Parathyroid adenoma (tissue), 2 donors: ENCODE results near the gene MMRN1.

Experiments
- H2AFZ ChIP-seq: fragments of 300-600 bp; sonication (generic); one replicate; pipeline ENCODE4 v1.7.0; 2017; ENCODE audit warnings: antibody characterized with exemption, mild to moderate bottlenecking
- H3K27ac ChIP-seq: fragments of 300-600 bp; sonication (generic); one replicate; pipeline ENCODE4 v1.7.0; 2017
- H3K27me3 ChIP-seq: fragments of 300-600 bp; sonication (generic); one replicate; pipeline ENCODE4 v1.7.0; 2017; ENCODE audit warnings: low read length; ENCODE audit not compliant: control insufficient read depth, insufficient read depth
- H3K36me3 ChIP-seq: fragments of 300-600 bp; sonication (generic); one replicate; pipeline ENCODE4 v1.7.0; 2017; ENCODE audit warnings: low read length; ENCODE audit not compliant: control insufficient read depth, insufficient read depth
- H3K4me1 ChIP-seq: fragments of 300-600 bp; sonication (generic); one replicate; pipeline ENCODE4 v1.7.0; 2017; ENCODE audit warnings: control low read depth
- H3K4me2 ChIP-seq: fragments of 300-600 bp; sonication (generic); one replicate; pipeline ENCODE4 v1.7.0; 2017; ENCODE audit warnings: low read length
- H3K4me3 ChIP-seq: fragments of 300-600 bp; sonication (generic); one replicate; pipeline ENCODE4 v1.7.0; 2017; ENCODE audit warnings: low read depth, low read length
- H3K79me2 ChIP-seq: fragments of 300-600 bp; sonication (generic); one replicate; pipeline ENCODE4 v1.7.0; 2017; ENCODE audit warnings: control low read depth
- H3K9ac ChIP-seq: fragments of 300-600 bp; sonication (generic); one replicate; pipeline ENCODE4 v1.7.0; 2017; ENCODE audit warnings: mild to moderate bottlenecking
- H3K9me3 ChIP-seq: fragments of 300-600 bp; sonication (generic); one replicate; pipeline ENCODE4 v1.7.0; 2017; ENCODE audit warnings: low read length; ENCODE audit not compliant: control insufficient read depth
- CTCF ChIP-seq: fragments of 300-600 bp; sonication (generic); IDR thresholded peaks from one replicate; pipeline ENCODE4 v1.7.0; 2017; ENCODE audit warnings: antibody characterized with exemption, mild to moderate bottlenecking
- donor health status: primary hyperparathyroidism.

The MMRN1 gene

GRCh38 chr4:89939994-89940393, 45.3 kb downstream of the MMRN1 start:
- no peak for TF ChIP-seq CTCF
- no peaks in the 10 kb centered on the region for H3K4me1 ChIP-seq
- H3K4me3 ChIP-seq, result no peak overlapping the region
- H3K27ac ChIP-seq, result no peak overlapping the region
- no peaks in the 10 kb centered on the region for H3K27me3 ChIP-seq
- no peaks in the 10 kb centered on the region for H3K9me3 ChIP-seq
- H3K9ac ChIP-seq, result no peak overlapping the region
- H3K79me2 ChIP-seq, result no peaks in the 10 kb centered on the region
- no peak overlapping the region for H3K4me2 ChIP-seq
- no peaks in the 10 kb centered on the region for H3K36me3 ChIP-seq
- no peak overlapping the region for H2AFZ ChIP-seq

- Histone ChIP-seq H2AFZ (no peak overlapping the region), H3K4me1 (no peaks in the 10 kb centered on the region), H3K4me3 (no peak overlapping the region), H3K79me2 (no peaks in the 10 kb centered on the region), H3K9ac (no peak overlapping the region), H3K9me3 (no peaks in the 10 kb centered on the region), H3K27me3 (no peaks in the 10 kb centered on the region), H3K4me2 (no peak overlapping the region), H3K27ac (no peak overlapping the region), H3K36me3 (no peaks in the 10 kb centered on the region)
- TF ChIP-seq CTCF, result no peak
Observed at GRCh38 chr4:89942811-89943210, 48.2 kb downstream of the MMRN1 start.

- no peaks in the 10 kb centered on the region for H3K27me3 ChIP-seq
- no peaks in the 10 kb centered on the region for H3K36me3 ChIP-seq
- H3K27ac ChIP-seq, result no peak overlapping the region
Observed at GRCh38 chr4:89949782-89950387, 55.2 kb downstream of the MMRN1 start.

GRCh38 chr4:89952458-89952857, 57.8 kb downstream of the MMRN1 start:
- H3K9ac ChIP-seq, result no peak overlapping the region
- H3K36me3 ChIP-seq, result no peaks in the 10 kb centered on the region

More at GRCh38 chr4:89949782-89950387, 55.2 kb downstream of the MMRN1 start:
- Histone ChIP-seq H3K9ac (no peak overlapping the region), H3K4me1 (no peaks in the 10 kb centered on the region), H3K4me2 (no peak overlapping the region), H2AFZ (no peak overlapping the region), H3K79me2 (no peaks in the 10 kb centered on the region), H3K4me3 (no peak overlapping the region), H3K9me3 (no peaks in the 10 kb centered on the region)
- no peak for TF ChIP-seq CTCF

More at GRCh38 chr4:89952458-89952857, 57.8 kb downstream of the MMRN1 start:
- Histone ChIP-seq H3K27ac (no peak overlapping the region), H3K79me2 (no peaks in the 10 kb centered on the region), H2AFZ (no peak overlapping the region), H3K4me1 (no peaks in the 10 kb centered on the region), H3K9me3 (no peaks in the 10 kb centered on the region), H3K4me3 (no peak overlapping the region), H3K27me3 (no peaks in the 10 kb centered on the region), H3K4me2 (no peak overlapping the region)
- TF ChIP-seq CTCF, result no peak
